ACC112 (cell line): ENCODE data around the gene CORO6.
"Not testable (repeated sequence)": the region's sequence is repeated elsewhere in the genome, so short reads cannot be mapped to it uniquely, and the experiment has no call there.

Experiments
- H2AFZ ChIP-seq: fragments of 200-600 bp; sonication (generic); one replicate; pipeline ENCODE4 v1.6.0; 2017; ENCODE audit warnings: antibody characterized with exemption, low read length; ENCODE audit not compliant: unreplicated experiment
- H3K27ac ChIP-seq: fragments of 200-600 bp; sonication (generic); 2 replicates; pipeline ENCODE4 v1.5.1; 2014; ENCODE audit warnings: low read depth, mild to moderate bottlenecking, antibody characterized with exemption, low read length, moderate library complexity
- H3K27me3 ChIP-seq: fragments of 200-600 bp; sonication (generic); 2 replicates; pipeline ENCODE4 v1.6.1; 2014; ENCODE audit warnings: mild to moderate bottlenecking, antibody characterized with exemption, low read length, moderate library complexity, mixed read lengths; ENCODE audit not compliant: insufficient read depth
- H3K36me3 ChIP-seq: fragments of 200-600 bp; sonication (generic); 2 replicates; pipeline ENCODE4 v1.6.1; 2016; ENCODE audit warnings: mild to moderate bottlenecking, antibody characterized with exemption, low read length, moderate library complexity, mixed read lengths; ENCODE audit not compliant: insufficient read depth
- H3K4me1 ChIP-seq: fragments of 200-600 bp; sonication (generic); one replicate; pipeline ENCODE4 v1.6.1; 2016; ENCODE audit warnings: low read length, mixed read lengths; ENCODE audit not compliant: insufficient read depth, unreplicated experiment, control insufficient read depth
- H3K4me3 ChIP-seq: fragments of 200-600 bp; sonication (generic); 2 replicates; pipeline ENCODE4 v1.5.1; 2014; ENCODE audit warnings: mild to moderate bottlenecking, low read depth, low read length
- H3K79me2 ChIP-seq: fragments of 200-600 bp; sonication (generic); one replicate; pipeline ENCODE4 v1.6.0; 2016; ENCODE audit warnings: low read length; ENCODE audit not compliant: control insufficient read depth, unreplicated experiment, insufficient read depth

CORO6 gene

DNA sequence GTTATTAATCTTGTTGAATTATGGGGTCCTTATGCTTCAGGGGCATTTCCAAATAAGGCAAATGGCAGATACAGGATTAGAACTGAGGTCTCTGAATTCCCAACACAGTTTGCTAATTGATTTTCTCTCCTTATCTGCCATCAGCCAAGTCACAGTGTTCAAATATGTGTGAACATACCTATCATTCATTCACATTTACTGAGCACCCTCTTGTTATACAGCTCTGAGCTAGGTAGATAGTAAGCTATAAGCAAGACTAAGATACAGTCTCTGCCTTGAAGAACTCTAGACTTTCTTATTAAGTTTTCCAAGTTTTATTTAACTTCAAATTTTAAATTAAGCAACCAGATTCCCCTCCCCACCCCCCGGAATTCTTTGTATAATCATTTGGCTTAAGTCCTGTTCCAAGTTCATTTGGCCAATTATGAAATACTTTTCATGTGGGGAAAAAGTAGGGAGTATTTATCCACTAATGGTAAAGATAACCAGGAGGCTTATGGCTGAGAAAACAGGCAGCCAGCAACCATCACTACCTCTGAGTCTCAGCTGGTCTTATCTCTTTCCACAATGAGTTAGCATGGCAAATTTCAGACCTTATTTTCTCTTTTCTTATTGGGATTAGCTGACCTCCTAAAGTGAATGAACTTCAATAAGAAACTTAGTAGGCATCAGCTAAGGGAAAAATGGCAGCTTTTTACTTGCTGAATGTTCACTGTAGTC, 31.4 kb upstream of the CORO6 start:
- no peaks in the 10 kb centered on the region for H3K27me3 ChIP-seq
- H3K27ac ChIP-seq: no peak overlapping the region
- no peaks in the 10 kb centered on the region for H3K79me2 ChIP-seq
- H3K4me3 ChIP-seq: no peak overlapping the region
- H3K36me3 ChIP-seq: no peaks in the 10 kb centered on the region
- no peaks in the 10 kb centered on the region for H3K4me1 ChIP-seq
- no peak overlapping the region for H2AFZ ChIP-seq

DNA sequence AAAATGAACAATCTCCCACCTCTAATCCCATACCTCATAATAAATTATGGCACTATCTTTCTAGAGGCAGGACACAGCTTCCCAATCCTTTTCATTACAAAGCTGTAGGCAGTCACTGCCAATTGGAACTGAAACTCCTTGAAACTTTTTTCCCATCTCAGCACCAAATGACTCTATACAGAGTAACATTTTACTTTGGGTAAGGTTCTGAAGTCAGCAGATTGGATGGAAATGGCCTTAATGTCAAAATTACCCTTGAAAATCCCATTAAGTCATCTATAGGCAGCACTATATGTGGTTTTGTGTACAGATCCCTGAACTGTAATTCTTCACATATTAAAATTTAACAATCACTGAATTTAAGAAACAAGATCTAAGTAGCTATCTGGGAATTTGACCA, 30.3 kb upstream of the CORO6 start:
- Histone ChIP-seq H3K36me3 (no peaks in the 10 kb centered on the region), H3K79me2 (no peaks in the 10 kb centered on the region), H3K27me3 (no peaks in the 10 kb centered on the region), H3K4me1 (no peaks in the 10 kb centered on the region), H2AFZ (no peak overlapping the region), H3K27ac (no peak overlapping the region), H3K4me3 (no peak overlapping the region)

DNA sequence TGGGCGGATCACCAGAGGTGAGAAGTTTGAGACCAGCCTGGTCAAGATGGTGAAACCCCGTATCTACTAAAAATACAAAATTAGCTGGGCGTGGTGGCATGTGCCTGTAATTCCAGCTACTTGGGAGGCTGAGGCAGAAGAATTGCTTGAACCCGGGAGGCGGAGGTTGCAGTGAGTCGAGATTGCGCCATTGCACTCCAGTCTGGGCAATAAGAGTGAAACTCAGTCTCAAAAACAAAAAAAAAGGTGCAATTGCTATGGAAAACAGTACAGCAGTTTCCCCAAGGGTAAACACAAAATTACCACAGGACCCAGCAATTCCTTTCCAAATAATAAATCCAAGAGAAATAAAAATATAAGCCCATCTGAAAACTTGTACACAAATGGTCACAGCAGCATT, 29.2 kb upstream of the CORO6 start:
- not testable (repeated sequence) for H3K4me1 ChIP-seq, H3K4me3 ChIP-seq, H2AFZ ChIP-seq, H3K79me2 ChIP-seq, H3K27ac ChIP-seq, H3K36me3 ChIP-seq, H3K27me3 ChIP-seq

DNA sequence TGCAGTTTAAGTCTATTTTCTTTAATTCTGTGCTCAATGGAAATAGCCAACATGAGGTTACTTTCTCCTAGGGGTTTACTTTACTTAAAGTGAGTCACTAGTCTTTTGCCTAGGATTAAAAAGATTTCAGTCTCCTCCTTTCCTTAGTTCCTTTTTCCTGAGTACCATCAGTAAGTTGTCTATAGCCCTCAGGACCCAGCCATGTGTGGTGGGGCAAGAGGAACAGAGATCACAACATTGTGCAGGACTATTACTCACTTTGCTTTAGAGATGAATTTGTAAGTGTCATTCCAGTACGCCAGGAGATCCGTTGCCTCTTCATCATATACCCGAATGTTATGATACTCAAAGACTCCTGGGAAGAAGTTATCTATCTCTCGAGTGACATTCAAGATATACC, 27.7 kb upstream of the CORO6 start:
- Histone ChIP-seq H3K27me3 (no peaks in the 10 kb centered on the region), H3K79me2 (no peaks in the 10 kb centered on the region), H2AFZ (no peak overlapping the region), H3K36me3 (no peaks in the 10 kb centered on the region), H3K27ac (no peak overlapping the region), H3K4me3 (no peak overlapping the region), H3K4me1 (peaks cover 11% of the 10 kb centered on the region)

DNA sequence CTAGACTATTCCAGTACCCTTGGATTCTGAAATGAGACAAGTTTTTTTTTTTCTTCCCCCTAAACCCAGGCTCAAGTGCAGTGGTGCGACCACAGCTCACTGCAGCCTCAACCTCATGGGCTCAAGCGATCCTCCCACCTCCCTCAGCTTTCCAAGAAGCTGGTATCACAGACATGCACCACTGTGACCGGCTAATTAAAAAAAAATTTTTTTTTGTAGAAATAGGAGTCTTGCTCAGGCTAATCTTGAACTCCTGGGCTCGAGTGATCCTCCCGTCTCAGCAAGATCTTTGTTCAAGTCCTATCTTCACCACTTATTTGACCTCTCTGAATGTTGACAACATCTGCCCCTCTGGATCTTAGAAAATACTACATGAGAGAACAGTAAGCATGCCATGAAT, 26.6 kb upstream of the CORO6 start:
- H3K27me3 ChIP-seq: no peaks in the 10 kb centered on the region
- H3K36me3 ChIP-seq: no peaks in the 10 kb centered on the region
- no peak overlapping the region for H3K4me3 ChIP-seq
- H3K27ac ChIP-seq: no peak overlapping the region
- H2AFZ ChIP-seq: no peak overlapping the region
- peaks cover 19% of the 10 kb centered on the region for H3K4me1 ChIP-seq
- H3K79me2 ChIP-seq: no peaks in the 10 kb centered on the region

DNA sequence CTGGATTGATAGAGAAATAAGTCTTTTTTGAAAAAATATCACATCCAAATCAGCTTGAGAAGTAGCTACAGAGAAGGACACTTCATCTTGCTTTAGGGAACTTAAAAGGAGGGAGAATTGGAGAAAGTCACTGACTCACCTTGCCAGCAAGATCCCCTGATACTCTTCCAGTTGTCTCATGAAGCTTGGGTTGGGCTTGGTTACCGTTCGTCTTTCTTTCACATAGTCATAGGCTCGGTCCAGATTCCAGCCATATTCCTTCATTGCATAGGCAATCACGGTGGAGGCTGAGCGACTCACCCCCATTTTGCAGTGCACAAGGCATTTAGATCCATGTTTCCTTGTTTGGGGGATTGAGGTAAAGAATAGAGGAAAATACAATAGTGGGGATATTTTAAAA, 25.3 kb upstream of the CORO6 start:
- H3K79me2 ChIP-seq: no peaks in the 10 kb centered on the region
- H2AFZ ChIP-seq: no peak overlapping the region
- H3K27ac ChIP-seq: no peak overlapping the region
- peaks cover 20% of the 10 kb centered on the region for H3K4me1 ChIP-seq
- H3K27me3 ChIP-seq: no peaks in the 10 kb centered on the region
- H3K36me3 ChIP-seq: no peaks in the 10 kb centered on the region
- no peak overlapping the region for H3K4me3 ChIP-seq

DNA sequence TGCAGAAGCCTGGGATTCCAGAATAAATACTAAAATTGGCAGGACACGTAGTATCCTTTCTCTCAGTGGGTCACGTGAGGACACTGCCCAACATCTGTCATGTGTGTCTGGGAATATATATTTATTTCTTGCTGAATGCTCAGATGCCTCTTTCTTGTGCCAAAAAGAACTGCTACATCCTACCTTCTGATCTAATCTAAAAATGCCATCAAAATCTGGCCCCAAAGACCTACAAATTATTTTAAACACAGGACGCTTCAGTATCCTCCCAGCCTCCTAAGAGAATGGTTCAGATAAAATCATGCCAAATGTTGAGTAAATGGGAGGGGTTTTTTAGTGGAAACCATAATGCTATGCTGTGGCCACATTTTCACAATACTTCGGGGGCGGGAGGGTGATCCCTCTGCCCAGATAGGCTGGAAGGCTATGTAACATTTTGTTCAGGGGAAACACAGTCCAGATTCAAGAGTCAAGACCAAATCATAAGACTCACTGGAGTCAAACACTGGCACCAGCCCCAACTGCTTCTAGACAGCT, 22.9 kb upstream of the CORO6 start:
- no peaks in the 10 kb centered on the region for H3K36me3 ChIP-seq

DNA sequence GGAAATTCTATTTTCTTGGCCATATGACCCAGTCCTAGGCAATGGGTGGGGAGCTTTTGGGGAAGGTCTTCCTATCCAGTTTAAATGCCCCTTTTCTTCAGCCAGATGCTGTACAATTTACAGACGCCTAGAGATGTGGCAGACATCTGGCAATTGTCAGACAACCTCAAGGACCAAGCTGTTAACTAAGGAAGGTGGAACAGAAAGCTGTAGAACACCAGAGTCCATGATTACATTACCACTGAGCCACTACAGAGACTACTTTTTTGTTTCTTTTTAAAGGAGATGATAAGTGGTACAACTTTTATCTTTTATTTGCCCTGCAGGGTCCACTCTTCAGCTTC, 21.1 kb upstream of the CORO6 start:
- Histone ChIP-seq H3K4me1 (peaks cover 58% of the 10 kb centered on the region), H3K27ac (no peak overlapping the region)

More for the DNA sequence above, 22.9 kb upstream of the CORO6 start:
- peaks cover 42% of the 10 kb centered on the region for H3K4me1 ChIP-seq
- peak overlapping the region; percentile 68 for H2AFZ ChIP-seq
- no peaks in the 10 kb centered on the region for H3K27me3 ChIP-seq
- no peaks in the 10 kb centered on the region for H3K79me2 ChIP-seq
- H3K27ac ChIP-seq: peak overlapping the region; percentile 91
- H3K4me3 ChIP-seq: peak overlapping the region; percentile 41

DNA sequence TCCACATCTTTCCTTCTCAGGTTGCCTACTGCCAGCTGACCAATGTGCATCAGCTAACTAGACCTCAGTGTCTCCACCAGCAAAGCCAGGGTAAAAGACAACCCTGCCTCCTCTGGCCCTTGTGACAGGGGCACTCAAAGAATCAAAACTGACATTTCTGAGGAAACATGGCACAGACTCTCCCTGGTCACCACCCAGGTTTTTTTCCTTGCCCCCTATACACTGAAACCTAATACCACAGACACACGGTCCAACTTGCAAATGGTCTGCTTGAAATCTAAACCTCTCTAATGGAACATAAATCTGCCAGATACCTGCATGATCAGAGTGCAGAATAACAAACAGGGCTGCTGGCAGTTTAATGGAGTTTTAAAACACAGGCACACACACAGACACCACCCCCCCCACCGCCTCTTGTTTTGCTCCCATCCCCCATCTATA, 19.5 kb upstream of the CORO6 start:
- Histone ChIP-seq H3K27ac (no peak overlapping the region), H2AFZ (no peak overlapping the region), H3K27me3 (no peaks in the 10 kb centered on the region), H3K36me3 (no peaks in the 10 kb centered on the region), H3K4me1 (peaks cover 59% of the 10 kb centered on the region), H3K4me3 (no peak overlapping the region), H3K79me2 (no peaks in the 10 kb centered on the region)

More for the DNA sequence above, 21.1 kb upstream of the CORO6 start:
- Histone ChIP-seq H3K36me3 (no peaks in the 10 kb centered on the region), H3K27me3 (no peaks in the 10 kb centered on the region), H3K79me2 (no peaks in the 10 kb centered on the region), H2AFZ (no peak overlapping the region), H3K4me3 (no peak overlapping the region)

DNA sequence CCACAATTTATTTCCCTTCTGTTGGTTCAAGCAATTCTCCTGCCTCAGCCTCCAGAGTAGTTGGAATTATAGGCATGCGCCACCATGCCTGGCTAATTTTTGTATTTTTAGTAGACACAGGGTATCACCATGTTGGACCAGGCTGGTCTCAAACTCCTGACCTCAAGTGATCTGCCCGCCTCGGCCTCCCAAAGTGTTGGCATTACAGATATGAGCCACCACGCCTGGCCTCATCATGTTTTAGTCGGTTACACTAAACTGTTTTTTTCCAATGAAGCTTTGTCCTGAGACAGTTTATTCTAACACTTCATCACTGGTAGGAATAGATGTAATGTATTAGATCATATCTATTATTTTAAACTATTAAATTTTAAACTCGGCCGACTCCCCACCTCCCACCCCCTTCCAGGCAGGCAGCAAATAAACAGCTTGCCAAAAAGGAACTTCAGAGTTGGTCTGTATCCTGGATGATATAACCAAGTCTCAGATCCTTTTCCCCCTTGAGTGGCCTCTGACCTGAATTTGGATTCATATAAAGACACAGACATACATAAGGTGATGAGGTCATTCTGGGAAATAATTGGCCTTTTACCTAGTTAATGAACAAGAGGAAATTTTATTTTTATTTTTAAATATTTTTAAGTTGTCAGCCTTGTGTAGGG, 18.4 kb upstream of the CORO6 start:
- Histone ChIP-seq H2AFZ (no peak overlapping the region), H3K27me3 (no peaks in the 10 kb centered on the region), H3K4me1 (peaks cover 56% of the 10 kb centered on the region), H3K4me3 (no peak overlapping the region; the same call in 1 of the 2 replicates), H3K27ac (peak overlapping the region; percentile 69), H3K79me2 (no peaks in the 10 kb centered on the region), H3K36me3 (no peaks in the 10 kb centered on the region)

DNA sequence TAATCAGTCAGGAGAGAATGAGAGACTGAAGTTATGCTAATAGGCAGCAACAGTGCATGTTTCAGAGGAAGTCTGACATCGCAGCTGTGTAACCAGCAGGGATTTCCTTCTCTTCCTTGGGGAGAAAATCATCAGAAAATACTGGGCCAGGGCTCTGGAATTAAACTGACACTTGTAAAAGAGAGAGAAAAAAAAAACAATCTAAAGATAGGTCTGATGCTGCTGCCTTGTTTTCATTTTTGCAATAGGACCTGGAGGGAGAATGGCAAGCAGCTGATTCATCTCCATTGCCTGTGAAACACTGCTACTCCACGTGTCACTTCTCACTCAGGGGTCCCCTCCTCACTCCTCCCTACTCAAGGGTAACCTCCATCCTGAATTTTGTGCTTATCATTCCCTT, 17.7 kb upstream of the CORO6 start:
- Histone ChIP-seq H3K36me3 (no peaks in the 10 kb centered on the region), H3K27me3 (no peaks in the 10 kb centered on the region), H3K4me1 (peaks cover 49% of the 10 kb centered on the region), H2AFZ (peak overlapping the region; percentile 57), H3K27ac (peak overlapping the region; percentile 69), H3K4me3 (no peak overlapping the region; the same call in 1 of the 2 replicates), H3K79me2 (no peaks in the 10 kb centered on the region)
